Limb (tissue), 2 donors: ENCODE results near the gene NPFFR1.
A peak's percentile ranks its signal among the peaks of the same experiment; 100 is the strongest.

Source experiments
- DNase-seq, 2 donors: peaks; one replicate each; pipeline ENCODE4 v3.0.0-alpha.2; 2016; ENCODE audit errors: extremely low spot score in 2 of 2

The NPFFR1 gene

GRCh38 chr10:70283445-70284399 lies at the start of gene NPFFR1:
Gene NPFFR1, minus strand, starts transcription at chr10:70284004. Its CDS starts 328 bp downstream, at chr10:70283676.
- no peak for DNase-seq

DNA sequence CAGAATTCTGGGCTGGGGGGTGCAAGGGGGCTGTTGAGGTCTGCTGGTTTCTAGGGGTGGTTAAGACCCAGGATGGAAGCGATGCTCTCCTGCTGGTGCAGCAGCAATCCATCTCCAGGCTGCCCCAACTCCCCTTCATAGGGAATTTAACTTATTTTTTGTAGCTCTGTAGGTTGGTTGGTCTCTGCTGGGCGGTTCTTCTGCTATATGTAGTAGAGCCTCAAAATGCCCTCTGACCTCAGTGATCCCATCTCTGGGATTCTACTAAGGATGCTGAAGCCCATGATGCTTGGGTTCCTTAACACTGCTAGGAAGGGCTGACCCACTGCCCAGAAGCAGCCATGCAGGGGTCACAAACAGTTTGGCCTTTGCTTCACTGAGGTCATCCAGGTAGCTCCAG lies 49.5 kb upstream of the NPFFR1 start:
- no peak for DNase-seq

GRCh38 chr10:70331486-70332268 lies 47.9 kb upstream of the NPFFR1 start:
- peak in 1 of 2 donors; percentile 43 for DNase-seq

- no peak for DNase-seq
Measured at GRCh38 chr10:70331160-70331485, 47.3 kb upstream of the NPFFR1 start.

DNA sequence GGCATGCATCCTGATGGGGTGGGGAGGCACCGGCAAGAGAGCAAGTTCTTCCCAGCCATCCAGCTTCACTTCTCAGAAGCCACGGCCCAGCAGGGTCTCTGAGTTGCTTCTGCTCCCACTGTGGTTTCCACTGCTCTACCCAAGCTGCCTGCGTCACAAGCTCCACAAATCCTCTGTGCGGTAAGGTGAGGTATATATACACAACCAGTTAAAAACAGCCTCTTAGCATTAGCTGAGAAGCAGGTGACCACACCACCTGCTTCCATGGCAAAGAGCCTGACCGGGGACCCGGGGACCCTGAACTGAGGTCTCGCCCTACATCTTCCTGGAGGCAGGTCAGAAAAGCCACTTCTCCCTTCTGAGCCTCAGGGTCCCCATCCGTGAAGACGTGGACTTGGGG lies 46.9 kb upstream of the NPFFR1 start:
- no peak for DNase-seq

GRCh38 chr10:70328967-70329366 lies 45.2 kb upstream of the NPFFR1 start:
- no peak for DNase-seq

DNA sequence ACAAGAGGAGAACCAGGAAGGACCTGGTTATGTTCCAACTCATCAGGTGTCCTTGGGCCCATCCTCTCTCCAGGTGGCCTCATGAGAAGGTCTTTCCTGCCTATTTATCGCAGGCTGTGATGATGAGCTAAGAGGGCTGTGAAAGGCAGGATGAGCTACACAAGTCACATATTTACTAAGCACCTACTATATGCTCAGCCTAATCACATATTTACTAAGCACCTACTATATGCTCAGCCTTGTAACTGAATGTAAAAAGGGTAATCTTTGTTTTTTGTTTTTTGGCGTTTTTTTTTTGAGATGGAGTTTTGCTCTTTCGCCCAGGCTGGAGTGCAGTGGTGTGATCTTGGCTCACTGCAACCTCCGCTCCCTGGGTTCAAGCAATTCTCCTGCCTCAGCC lies 44.2 kb upstream of the NPFFR1 start:
- no peak for DNase-seq

GRCh38 chr10:70324951-70325781 lies 41.4 kb upstream of the NPFFR1 start:
- no peak for DNase-seq

GRCh38 chr10:70324339-70324861 lies 40.6 kb upstream of the NPFFR1 start:
- DNase-seq: peak in 1 of 2 donors; percentile 21

GRCh38 chr10:70323697-70324338 lies 40.0 kb upstream of the NPFFR1 start:
- DNase-seq: no peak

DNA sequence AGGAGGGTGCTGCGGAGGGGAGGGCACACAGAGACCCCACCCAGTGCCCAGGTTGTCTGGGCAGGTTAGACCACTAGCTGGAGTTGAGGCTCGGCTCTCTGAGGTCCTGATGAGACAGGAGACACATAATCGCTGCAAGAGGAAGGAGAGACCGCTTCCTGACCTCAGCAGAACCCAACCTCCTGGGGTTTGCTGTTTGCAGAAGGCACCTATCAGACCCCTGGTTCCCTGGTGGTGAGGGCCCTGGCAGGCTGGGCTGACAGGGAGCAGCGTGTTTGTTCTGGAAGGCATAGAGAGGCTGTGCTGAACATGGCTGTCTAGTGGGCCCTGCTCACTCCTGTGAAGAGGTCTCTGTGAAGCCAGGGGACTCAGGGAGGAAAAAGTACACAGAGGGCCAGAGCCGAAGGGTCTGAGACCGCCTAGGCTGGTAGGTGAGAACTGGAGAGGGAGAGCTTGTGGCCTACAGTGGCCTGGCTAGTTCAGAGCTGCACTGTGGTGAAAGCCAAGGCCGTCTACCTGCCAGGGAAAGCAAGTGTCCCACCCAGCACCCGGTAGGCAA lies 39.4 kb upstream of the NPFFR1 start:
- no peak for DNase-seq

DNA sequence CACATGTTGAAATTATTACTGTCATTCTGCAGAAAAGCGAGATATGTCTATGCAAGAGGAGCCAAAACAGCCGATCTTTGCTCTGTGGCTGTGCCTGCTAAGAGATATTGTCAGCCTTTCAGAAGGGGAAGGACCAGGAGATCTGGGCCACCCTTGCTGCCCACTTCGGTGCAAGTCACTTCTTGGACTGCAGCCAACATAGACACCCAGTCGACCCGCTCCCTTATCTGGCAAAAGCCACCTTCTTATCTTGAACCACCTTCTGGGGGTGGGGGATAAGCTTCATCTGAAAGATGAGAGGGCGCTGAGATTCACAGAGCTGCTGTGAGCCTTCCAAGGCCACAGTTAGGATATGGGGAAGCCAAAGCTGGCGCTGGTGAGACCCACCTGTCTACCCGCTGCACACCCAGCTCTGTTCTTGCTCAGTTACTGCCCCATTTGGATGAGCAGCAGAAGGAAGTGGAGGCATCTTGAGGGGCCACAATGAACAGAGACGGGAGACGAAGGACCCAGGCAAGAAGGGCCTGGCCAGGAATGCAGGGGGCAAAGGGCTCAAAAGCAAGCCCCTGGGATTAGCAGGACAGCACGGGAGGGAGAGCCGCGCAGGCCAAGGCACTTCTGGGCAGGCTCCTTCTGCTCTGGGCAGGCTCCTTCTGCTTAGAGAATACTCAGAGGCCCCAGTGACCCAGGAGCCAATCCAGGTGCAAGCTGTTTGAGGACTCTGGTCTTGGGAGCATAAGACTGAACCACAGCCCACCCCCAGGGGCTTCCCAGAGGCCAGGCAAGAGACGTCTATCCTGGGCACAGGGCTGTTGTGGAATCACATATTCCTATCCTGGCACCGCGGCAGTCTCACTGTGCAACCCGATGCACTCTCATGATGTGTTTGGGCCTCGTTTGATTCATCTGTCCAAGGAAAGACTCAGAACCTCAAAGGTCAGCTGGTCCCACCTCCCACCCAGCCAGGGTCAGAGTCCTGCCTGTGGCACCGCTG lies 38.4 kb upstream of the NPFFR1 start:
- no peak for DNase-seq

DNA sequence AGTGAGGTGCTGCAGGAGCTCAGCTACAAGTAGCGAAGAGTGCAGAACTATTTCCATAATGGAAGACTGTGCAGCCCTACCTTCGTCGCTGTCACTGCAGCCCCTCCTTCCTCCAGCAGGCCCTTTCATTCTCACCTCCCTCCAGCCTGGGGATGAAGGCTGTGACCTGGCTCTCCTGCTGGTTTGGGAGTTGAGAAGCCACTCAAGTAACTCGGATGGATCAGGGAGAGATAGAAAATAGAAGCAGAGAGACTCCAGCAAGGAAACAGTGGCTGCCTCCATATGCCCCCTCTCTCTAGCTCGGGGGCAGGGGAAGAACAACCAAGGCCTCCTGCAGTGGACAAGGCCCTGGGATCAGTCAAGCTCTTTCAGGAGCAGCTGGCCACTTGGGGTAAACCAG lies 37.4 kb upstream of the NPFFR1 start:
- DNase-seq: no peak

- DNase-seq: no peak
Measured at GRCh38 chr10:70320751-70321150, 36.9 kb upstream of the NPFFR1 start.

- no peak for DNase-seq
Measured at GRCh38 chr10:70319824-70320223, 36.0 kb upstream of the NPFFR1 start.

GRCh38 chr10:70319183-70319582 lies 35.4 kb upstream of the NPFFR1 start:
- no peak for DNase-seq

DNA sequence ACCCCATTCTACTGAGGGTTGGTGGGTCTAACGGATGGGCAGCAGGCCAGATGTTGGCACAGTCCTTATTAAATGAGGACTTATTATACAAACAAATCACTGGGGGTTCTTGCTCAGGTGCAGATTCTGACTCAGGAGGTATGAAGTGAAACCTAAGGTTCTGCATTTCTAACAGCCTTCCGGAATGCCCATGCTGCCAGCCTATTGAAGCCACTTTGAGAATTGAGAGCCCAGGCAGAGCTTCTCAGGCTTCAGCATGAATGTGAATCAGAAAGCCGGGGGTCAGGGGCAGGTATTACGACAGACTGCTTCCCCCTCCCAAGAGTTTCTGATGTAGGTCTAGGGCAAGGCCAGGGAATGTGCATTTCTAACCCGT lies 34.1 kb upstream of the NPFFR1 start:
- DNase-seq: no peak

DNA sequence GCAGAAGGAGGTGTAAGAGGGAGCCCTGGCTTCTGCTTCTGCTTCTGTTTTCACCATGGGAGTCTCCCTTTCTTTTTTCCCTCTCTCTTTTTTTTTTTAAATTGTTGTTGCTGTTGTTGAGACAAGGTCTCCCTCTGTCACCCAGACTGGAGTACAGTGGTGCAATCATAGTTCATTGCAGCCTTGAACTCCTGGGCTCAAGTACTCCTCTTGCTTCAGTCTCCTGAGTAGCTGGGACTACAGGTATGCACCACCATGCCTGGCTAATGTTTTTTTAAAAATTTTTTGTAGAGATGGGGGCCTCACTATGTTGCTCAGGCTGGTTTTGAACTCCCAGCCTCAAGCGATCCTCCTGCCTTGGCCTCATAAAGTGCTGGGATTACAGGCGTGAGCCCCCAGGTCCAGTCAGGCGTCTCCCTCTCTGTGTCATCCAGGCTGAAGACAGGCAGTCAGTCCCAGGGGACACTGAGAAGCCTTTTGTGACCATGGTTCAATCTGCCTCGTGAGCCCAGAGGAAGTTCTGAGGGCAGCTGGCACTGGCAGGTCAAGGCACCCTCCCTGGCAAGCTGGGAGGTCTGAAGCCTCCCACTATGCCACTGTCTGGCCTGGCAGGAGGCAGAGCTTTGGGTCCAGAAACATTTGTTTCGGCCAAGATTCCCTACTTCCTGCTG lies 33.6 kb upstream of the NPFFR1 start:
- DNase-seq: no peak

DNA sequence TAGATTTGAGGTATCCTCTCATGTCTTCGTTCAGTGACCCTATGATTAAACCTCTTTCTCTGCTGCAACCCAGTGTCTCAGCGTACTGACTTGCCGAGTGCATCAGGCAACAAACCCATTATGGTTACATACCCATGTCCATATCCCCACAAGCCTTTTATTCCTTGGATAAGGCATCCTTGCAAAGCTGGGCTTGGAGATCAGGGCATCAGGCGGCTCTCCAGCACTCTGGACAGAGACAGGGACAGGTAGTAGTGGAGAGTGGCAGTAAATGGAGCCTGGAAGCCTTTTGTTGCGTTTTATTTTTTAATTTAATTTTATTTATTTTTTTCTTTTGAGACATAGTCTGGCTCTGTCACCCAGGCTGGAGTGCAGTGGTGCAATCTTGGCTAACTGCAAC lies 32.0 kb upstream of the NPFFR1 start:
- no peak for DNase-seq
